HG03108 (cell line): ENCODE measurements around the gene DDB1.

Experiments used
- ATAC-seq: cut with Tn5 transposase; IDR thresholded peaks from one replicate; pipeline ENCODE4 v1.9.1; 2021; ENCODE audit warnings: moderate library complexity; ENCODE audit not compliant: unreplicated experiment

The DDB1 gene

DNA sequence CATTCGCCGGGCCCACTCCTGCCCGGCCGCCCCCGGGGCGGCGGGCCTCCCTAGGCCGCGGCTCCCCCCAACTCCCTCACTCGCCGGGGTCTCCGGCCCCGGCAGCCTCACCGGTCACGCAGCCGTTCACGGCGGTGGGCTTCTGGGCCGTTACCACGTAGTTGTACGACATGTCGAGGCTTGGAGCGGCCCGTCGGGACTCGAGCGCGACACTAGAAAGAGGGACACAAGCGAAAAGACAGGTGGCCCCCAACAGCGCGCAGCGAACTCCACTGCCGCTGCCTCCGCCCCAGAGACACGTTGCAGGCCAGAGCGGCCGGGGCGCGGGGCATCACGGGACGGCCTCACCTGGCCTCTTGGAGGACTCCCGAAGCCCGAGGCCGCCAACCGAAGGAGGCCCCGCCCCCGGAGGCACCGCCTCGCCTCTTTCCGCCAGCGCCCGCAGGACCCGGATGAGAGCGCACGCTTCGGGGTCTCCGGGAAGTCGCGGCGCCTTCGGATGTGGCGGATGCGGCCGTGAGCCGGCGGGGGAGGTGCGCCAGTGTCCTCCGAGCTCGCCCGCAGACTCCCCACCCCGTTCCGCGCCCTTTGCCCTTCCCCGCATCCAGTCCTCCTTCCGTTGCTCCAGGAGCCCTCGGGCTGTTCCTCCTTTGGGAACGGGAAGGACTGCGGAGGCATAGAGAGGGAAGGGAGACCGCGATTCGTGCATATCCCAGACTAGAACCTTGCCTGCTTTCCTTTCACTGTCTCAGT lies at the start of gene DDB1, which contains the start of gene TKFC:
Gene DDB1 (minus strand): TSS at position 309 of the 753 bp plus-strand sequence. CDS start 137 bp downstream, at position 172.
Gene TKFC (plus strand): TSS at position 432 of the 753 bp plus-strand sequence. CDS start 1,501 bp downstream, outside the sequence.
- peak; percentile 92 for ATAC-seq

DNA sequence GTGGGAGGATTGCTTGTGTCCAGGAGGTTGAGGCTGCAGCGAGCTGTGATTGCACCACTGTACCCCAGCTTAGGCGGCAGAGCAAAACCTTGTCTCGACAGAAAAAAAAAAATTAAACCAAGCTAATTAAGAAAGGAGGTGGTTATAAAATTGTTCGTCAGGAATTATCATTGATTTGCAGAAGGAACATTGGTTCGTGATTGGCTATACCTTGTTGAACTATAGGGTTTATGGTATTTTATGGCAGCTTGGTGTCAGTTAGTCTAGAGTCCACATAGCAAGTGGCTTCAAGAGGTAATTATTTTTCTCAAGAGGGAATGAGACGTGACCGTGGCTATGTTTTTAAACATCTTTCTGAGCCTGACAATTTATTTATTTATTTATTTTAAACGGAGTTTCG lies 48.0 kb upstream of the DDB1 start:
- ATAC-seq = no peak

DNA sequence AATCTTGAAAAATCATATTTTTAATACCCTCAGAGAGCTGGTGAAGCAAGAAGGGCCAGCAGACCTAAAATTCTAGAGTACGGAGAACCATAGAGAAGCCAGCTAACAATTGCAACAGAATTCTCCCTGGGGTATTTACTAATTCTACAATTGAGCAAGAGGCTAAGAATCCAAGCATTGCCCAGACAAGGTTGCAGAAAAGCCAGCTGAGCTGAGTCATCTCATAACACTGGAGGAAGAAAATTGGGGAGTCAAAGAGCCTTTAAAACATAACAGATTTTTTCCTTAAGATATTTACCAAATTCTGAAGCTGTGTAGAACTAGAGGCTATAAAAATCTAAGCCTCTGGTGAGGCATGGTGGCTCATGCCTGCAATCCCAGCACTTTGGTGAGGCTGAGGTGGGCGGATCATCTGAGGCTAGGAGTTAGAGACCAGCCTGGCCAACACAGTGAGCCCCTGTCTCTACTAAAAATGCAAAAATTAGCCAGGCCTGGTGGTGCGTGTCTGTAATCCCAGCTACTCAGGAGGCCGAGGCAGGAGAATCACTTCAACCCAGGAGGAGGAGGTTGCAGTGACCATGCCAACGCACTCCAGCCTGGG lies 45.9 kb upstream of the DDB1 start:
- no peak for ATAC-seq

DNA sequence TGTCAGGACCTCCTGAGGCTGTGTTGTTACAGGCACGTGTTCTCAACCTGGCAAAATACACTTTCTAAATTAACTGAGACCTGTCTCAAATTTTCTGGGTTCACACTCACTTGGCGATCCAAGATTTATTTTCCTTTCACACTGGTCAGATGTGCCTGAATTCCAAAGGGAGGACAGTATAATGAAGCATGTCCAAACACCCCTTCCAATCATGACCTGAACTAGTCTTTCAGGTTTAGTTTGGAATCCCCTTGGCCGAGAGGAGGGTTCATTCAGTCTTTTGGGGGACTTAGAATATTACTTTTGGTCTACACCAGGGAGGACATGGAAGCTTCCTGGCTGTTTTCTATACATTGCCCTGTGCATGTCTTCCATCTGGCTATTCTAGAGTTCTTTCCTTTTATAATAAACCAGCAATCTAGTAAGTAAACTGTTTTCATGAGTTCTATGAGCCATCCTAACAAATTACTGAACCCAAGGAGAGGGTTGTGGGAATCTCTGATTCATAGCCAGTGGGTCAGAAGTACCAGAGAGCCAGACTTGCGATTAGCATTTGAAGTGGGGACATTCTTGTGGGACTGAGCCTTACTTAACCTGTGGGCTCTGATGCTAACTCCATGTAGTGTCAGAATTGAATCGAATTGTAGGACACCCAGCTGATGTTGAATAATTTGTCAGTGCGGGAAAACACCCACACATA lies 44.7 kb upstream of the DDB1 start:
- no peak for ATAC-seq

DNA sequence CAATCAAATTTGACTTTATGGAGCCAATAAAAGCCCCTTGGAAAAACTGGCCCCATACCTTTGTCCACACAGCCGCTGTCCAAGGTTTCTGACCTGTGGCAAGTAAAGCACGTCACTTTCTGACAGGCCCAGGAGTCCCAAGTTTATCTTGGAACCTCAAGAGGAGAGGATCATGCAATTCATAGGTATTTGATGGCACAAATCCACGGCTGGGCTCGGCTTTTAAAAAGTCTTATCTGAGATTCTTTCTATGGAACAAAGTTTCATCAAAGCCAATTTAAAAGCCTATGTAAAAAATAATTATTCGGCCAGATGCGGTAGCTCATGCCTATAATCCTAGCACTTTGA lies 42.8 kb upstream of the DDB1 start:
- ATAC-seq = no peak

DNA sequence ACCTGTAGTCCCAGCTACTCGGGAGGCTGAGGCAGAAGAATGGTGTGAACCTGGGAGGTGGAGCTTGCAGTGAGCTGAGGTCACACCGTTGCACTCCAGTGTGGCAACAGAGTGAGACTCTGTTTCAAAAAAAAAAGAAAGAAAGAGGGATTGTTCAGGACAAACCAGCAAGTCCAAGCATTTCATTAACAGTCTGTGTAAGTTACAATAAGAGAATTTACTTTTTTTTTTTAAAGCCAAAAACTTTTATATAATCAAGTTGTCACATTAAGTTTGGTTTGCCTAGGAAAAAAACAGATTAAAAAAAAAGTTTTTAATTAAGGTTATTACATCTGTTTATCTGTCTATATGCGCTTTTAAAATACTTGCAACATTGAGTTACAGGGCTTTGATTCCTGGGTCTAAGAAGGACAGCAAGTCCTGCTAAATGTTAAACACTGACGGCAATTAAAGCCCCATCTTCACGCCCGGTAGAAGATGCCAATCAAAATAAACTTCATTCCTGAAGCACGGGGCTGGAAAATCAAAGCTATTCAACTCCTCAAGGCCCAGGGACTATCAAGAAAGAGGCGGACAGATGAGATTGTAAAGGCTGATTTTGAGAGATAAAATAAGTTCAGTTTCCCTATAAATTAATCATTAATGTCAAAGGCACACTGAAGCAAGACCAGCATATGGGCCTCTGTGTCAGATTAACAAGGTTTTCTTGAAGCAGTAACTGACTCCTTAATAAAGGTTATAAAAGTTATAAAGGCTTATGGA lies 39.9 kb upstream of the DDB1 start:
- no peak for ATAC-seq

DNA sequence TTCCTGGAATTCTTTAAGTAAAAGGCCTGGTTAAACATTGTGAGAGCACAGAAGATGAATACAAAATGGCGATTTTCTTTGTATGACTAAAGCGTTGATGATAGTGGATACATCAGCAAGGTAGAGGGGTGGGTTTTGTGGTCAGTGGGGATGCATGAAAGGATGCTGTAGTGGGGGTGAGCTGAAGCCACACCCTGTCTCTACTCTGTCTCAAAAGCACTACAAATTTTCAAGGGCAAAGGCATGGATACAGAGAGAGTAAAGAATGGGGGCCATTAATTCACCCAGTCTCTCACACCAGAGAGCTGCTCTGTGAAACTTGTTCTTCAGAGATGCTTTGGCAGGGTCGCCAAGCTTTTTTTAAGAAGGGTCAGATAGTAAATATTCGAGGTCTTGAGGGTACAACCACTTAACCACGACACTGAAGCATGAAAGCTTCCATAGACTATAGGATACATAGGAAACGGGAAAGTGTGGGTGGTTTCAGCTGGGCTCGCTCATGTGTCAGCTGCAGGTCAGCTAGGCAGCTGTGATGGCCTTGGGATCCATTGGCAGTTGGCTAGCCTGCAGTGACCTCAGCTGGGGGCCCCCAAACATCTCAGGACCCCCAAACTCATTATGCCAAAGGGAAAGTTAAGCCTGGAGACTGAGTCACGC lies 37.6 kb upstream of the DDB1 start:
- no peak for ATAC-seq

DNA sequence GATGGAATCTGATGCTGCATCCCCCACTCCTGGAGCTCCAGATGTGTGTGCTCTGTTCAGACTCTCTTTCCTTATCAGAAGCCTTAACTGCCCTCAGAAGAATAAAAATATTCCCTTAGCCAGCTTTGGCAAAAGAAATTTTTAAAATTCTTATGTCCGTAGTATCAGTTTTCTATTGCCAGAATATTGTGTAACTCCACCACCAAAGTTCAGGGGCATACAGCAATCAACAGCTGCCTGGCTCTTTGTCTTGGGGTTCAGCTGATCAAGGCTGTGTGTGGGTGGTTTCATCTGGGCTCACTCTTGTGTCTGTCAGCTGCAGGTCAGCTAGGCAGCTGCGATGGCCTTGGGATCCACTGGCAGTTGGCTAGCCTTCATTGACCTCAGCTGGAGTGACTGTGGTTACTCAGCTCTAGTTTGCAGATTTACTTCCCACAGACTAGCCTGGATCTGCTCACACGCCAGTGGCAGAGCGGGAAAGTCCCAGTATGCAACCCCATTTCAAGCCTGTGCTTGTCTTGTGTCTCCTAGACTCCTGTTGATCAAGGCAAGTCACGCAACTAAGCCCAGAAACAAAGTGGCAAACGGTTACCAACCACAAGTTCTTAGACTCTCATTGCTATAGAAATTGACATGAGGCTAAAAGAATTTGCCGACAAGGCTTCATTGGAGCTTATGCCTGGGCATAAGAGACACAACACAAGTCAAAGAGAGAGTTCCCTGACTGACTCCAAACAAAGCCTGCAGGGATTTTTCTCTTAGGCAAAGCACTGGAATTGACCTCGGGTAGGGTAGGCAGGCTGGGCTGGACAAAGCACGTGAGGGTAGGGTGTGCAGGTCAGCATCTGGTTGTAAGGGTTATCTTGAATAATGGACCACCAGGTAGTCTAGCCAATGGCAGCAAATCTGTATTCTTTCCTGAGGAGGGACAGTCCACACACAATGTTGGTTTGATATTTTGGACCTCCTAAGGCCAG lies 36.8 kb upstream of the DDB1 start:
- no peak for ATAC-seq

DNA sequence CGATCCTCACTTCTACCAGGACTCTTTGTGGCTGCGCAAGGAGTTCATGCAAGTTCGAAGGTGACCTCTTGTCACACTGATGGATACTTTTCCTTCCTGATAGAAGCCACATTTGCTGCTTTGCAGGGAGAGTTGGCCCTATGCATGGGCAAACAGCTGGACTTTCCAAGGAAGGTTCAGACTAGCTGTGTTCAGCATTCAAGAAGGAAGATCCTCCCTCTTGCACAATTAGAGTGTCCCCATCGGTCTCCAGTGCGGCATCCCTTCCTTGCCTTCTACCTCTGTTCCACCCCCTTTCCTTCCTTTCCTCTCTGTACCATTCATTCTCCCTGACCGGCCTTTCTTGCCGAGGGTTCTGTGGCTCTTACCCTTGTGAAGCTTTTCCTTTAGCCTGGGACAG lies 35.7 kb upstream of the DDB1 start:
- no peak for ATAC-seq

DNA sequence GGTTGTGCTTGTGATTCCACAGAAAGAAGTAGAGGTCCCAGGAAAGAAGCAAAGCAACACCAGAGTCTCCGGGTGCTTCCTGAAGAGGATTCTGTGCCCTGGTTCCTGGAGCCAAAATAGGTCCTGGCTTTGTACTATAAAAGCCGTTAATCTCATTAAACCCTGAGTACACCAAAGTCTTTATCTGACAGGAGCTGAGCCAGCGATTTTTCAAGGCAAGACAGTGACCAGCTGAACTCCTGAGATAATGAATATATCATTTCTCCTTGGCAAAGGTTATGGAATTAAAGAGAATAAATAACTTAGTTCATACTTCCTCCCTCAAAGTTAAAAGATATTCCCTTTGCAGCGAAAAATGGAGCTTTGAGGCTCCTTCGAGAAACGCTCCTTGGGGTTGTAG lies 34.5 kb upstream of the DDB1 start:
- no peak for ATAC-seq

DNA sequence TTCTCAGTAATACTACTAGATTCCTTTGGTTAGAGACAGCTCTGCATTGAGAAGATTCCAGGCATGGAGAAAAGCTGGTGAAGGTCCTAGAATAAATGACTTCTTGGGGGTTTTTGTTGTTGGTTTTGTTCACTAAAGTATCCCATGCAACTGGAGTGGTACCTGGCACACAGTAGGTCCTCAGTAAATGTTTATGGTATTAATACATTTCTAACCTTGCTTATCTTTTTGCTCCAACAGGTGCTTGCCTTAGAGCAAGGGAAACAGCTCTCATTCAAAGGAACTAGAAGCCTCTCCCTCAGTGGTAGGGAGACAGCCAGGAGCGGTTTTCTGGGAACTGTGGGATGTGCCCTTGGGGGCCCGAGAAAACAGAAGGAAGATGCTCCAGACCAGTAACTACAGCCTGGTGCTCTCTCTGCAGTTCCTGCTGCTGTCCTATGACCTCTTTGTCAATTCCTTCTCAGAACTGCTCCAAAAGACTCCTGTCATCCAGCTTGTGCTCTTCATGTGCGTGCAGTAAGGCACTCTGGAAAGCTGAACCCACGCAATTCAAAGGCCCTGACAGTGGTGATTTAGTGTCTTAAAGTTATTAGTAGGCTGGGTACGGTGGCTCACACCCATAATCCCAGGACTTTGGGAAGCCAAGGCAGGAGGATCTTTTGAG lies 31.2 kb upstream of the DDB1 start:
- ATAC-seq = no peak

DNA sequence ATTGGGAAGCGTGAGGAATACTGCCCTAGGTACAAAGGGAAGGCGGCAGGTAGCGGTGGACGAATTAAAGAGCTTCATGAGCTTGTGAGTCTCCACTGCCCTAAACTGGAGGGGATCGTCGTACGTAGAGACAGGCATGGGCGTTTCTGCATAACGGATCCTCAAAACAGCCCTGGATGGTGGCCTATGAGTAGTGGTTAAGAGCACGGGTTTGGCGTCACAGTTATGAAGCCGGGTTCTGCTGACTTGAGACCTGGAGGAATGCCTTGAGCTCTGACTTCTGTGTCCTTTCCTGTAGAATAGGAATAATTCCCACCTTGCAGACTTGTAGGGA lies 29.6 kb upstream of the DDB1 start:
- ATAC-seq = no peak

DNA sequence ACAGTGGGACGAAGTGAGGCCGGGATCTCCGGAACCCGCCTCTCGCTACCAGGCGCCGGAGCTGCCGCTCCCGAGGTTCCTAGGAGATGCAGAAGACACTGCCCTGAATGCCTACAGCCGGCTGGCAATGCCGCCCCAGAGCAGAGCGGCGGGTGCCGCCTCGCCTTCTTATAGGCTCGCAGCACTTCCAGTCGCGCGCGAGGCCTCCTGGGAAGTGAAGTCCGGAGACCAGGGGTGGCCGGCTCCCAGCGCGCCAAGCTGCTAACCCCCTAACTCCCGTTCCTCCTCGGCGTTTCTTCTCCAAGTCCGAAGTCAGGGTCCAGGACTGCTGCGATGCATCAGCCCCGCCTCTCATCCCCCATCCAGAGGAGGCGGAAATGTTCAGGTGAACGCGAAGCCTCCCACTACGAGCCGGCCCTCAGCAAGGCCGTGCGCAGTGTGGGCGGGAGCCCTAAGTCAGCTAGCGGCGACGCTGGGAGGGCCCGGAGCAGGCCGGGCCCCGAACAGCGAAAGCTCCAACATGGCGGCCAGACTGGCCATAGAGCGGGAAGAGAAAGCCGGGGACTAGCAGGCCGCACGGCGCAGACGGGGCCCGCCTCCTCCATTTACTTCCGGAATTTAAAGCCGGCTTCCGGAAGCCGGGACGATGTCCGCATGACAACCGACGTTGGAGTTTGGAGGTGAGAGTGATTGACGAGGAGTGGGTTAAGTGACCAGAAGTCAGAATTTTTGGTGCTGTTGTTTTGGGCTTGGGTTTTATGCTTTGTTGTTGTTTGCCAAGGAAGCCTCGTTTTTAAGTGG lies 29.0 kb upstream of the DDB1 start, which contains the start of the genes CYB561A3 and TMEM138:
Gene CYB561A3 (minus strand): TSS at position 142 of the 801 bp plus-strand sequence. CDS start 5,169 bp downstream, outside the sequence.
Gene TMEM138 (plus strand): TSS at position 634 of the 801 bp plus-strand sequence. CDS start 2,017 bp downstream, outside the sequence.
- ATAC-seq = peak; percentile 81

DNA sequence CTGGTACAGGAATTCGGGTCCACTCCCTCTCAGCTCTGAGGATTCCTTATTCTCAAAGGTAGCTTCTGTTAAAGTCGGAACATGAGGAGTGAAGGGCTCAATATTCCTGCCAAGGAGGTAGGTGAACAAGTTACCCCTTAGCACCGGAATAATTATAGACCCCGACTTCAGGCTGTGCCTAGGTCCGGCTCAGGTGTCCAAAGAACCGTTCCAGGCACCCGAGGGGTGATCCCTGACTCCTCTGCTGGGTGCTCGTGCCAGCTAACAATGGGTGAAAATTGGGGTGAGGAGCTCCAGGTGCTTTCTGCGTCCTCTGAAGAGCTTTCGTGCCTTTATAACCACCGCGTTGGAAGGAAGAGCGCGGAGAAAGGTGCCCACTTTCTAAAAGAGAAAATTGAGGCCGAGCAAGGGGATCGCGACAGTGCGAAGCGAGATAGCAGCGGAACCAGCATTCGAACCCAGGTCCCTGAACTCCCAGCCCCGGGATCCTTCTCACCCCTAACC lies 28.4 kb upstream of the DDB1 start:
- no peak for ATAC-seq

DNA sequence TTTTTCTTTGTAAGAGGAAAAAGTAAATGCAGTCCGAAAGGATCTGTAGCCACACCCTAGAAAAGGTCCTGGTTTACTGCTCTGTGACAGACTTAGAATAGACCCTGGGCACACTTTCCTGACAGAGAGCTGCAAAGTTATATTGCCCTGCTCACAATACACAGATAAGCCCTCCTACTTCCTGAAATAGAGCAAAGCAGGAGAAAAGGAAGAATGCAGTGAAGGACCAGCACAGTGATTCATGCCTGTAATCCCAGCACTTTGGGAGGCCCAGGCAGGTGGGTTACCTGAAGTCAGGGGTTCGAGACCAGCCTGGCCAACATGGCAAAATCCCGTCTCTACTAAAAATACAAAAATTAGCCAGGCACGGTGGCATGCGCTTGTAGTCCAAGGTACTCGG lies 26.6 kb upstream of the DDB1 start:
- no peak for ATAC-seq

DNA sequence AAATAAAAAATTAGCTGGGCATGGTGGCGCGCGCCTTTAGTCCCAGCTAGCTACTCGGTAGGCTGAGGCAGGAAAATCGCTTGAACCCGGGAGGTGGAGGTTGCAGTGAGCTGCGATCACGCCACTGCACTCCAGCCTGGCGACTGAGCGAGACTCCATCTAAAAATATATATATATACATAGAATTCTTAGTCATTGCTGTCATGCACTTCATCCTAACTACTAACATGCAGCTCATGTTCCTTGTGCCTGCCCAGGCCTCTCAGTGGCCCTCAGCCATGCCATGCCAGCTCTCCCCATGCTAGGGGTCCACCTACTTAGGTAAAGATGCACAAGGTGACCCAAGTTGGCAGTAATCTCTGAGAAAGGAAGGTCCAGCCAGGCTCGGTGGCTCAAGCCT lies 25.7 kb upstream of the DDB1 start:
- ATAC-seq = no peak

DNA sequence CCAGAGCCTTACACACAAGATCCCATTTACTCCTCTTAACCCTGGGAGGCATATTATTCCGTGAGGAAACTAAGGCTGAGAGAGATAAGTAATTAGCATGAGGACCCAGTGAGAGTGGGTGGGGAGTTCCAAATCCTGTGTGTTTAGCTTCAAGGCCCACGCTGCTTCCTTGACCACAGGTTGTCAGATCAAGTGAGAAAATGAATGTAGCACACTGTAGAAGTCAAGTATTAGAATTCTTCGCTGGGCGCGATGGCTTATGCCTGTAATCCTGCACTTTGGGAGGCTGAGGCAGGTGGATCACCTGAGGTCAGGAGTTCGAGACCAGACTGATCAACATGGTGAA lies 25.0 kb upstream of the DDB1 start:
- ATAC-seq = no peak
